ENCODE results near the gene AK5. TPM values are rescaled to one million over a fixed set of nuclear protein-coding genes. Genes with fewer than 3 reads are reported as not detected.

Gene AK5
- total RNA-seq, 1 donor from 2014 or later = not detected

GRCh38 chr1:77541162-77541545, 259.3 kb downstream of the AK5 start:
- intact Hi-C loops (cut with micrococcal nuclease) = no loop called here
- no peaks in the 10 kb centered on the region for H3K9me3 Mint-ChIP-seq
- H3K4me3 Mint-ChIP-seq = no peak overlapping the region
- no peaks in the 10 kb centered on the region for H3K36me3 Mint-ChIP-seq (ENCODE audit: low read depth)
- DNase-seq (ENCODE audit: low spot score) = no peak
- H3K27ac Mint-ChIP-seq = no peak overlapping the region
- no peaks in the 10 kb centered on the region for H3K27me3 Mint-ChIP-seq (ENCODE audit: insufficient read depth)
- H3K4me1 Mint-ChIP-seq (ENCODE audit: low read depth) = no peaks in the 10 kb centered on the region

- DNase-seq (ENCODE audit: low spot score) = no peak
- no peaks in the 10 kb centered on the region for H3K27me3 Mint-ChIP-seq (ENCODE audit: insufficient read depth)
- intact Hi-C loops (cut with micrococcal nuclease) = no loop called here
- no peaks in the 10 kb centered on the region for H3K36me3 Mint-ChIP-seq (ENCODE audit: low read depth)
- no peak overlapping the region for H3K27ac Mint-ChIP-seq
- no peaks in the 10 kb centered on the region for H3K9me3 Mint-ChIP-seq
- no peak overlapping the region for H3K4me3 Mint-ChIP-seq
- no peaks in the 10 kb centered on the region for H3K4me1 Mint-ChIP-seq (ENCODE audit: low read depth)
These were observed 261.1 kb downstream of the AK5 start for GRCh38 chr1:77542813-77543420.

GRCh38 chr1:77543822-77544448, 262.1 kb downstream of the AK5 start:
- H3K27me3 Mint-ChIP-seq (ENCODE audit: insufficient read depth) = no peaks in the 10 kb centered on the region
- H3K4me1 Mint-ChIP-seq (ENCODE audit: low read depth) = no peaks in the 10 kb centered on the region
- H3K4me3 Mint-ChIP-seq = no peak overlapping the region
- intact Hi-C loops (cut with micrococcal nuclease) = no loop called here
- H3K36me3 Mint-ChIP-seq (ENCODE audit: low read depth) = no peaks in the 10 kb centered on the region
- DNase-seq (ENCODE audit: low spot score) = no peak
- H3K27ac Mint-ChIP-seq = no peak overlapping the region
- no peaks in the 10 kb centered on the region for H3K9me3 Mint-ChIP-seq

- intact Hi-C loops (cut with micrococcal nuclease) = no loop called here
- H3K36me3 Mint-ChIP-seq (ENCODE audit: low read depth) = no peaks in the 10 kb centered on the region
These were observed 263.0 kb downstream of the AK5 start for GRCh38 chr1:77544845-77545244.

DNA sequence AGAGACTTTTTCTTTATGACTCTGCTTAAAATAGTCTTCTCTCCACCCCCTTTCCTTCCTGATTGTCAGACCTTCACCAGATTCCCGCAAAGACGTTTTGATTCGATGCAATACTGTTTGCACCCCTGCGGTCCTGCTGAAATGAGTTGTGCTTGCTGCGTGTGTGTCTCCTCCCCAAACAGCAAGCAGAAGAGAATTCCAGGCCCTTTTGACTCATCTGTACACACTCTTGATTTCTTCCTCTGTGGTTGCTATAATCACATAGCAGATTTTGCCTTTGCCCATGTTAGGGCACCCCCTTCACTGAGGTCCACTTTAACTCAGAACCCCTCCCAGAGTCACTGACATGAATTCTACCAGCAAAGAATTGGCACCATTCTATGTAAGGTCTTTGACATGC, 264.2 kb downstream of the AK5 start:
- Mint-ChIP-seq H3K36me3 (ENCODE audit: low read depth) (no peaks in the 10 kb centered on the region), H3K27ac (no peak overlapping the region), H3K9me3 (no peaks in the 10 kb centered on the region), H3K4me1 (ENCODE audit: low read depth) (no peaks in the 10 kb centered on the region), H3K4me3 (no peak overlapping the region), H3K27me3 (ENCODE audit: insufficient read depth) (no peaks in the 10 kb centered on the region)
- intact Hi-C loops (cut with micrococcal nuclease) = no loop called here
- DNase-seq (ENCODE audit: low spot score) = no peak

More at GRCh38 chr1:77544845-77545244, 263.0 kb downstream of the AK5 start:
- Mint-ChIP-seq H3K27ac (no peak overlapping the region), H3K27me3 (ENCODE audit: insufficient read depth) (no peaks in the 10 kb centered on the region), H3K9me3 (no peaks in the 10 kb centered on the region), H3K4me3 (no peak overlapping the region), H3K4me1 (ENCODE audit: low read depth) (no peaks in the 10 kb centered on the region)
- no peak for DNase-seq (ENCODE audit: low spot score)

DNA sequence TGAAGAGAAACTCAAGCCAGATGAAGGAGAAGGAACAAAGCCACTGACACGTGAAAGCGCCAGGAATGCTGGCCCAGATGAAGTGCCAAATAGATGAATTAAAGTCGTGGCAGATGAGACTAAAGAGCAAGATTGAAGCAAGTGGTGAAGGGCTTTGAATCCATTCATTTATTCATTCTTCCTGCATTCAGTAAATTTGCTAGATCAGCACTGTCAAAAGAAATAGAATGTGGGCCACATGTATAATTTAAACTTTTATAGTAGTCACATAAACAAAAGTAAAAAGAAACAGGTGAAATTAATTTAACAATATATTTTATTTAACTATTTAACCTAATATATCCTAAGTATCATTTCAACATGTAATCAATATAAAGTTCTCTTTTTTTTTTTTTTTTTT, 265.1 kb downstream of the AK5 start:
- intact Hi-C loops (cut with micrococcal nuclease) = no loop called here
- no peaks in the 10 kb centered on the region for H3K36me3 Mint-ChIP-seq (ENCODE audit: low read depth)
- no peak for DNase-seq (ENCODE audit: low spot score)
- no peak overlapping the region for H3K4me3 Mint-ChIP-seq
- H3K9me3 Mint-ChIP-seq = no peaks in the 10 kb centered on the region
- peaks cover 2% of the 10 kb centered on the region for H3K27me3 Mint-ChIP-seq (ENCODE audit: insufficient read depth)
- no peaks in the 10 kb centered on the region for H3K4me1 Mint-ChIP-seq (ENCODE audit: low read depth)
- H3K27ac Mint-ChIP-seq = no peak overlapping the region

DNA sequence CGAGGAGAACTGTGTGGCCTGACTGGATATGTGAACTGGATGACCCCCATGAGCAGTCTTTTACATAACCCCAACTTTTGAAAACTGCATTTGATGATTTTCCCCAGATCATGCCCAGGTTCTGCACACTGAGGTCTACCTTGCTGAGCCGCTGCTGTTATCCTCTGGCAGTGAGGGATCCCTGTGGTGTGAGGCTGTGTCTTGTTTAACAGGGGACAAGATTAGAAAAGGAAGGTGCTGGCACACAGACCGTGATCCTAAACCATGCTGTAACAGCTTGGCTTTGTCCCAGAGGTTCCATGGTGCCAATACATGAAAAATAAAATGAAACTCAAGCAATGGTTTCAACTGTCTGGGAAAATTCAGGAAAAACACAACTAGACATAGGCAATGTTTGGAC, 266.5 kb downstream of the AK5 start:
- Mint-ChIP-seq H3K27ac (no peak overlapping the region), H3K27me3 (ENCODE audit: insufficient read depth) (peaks cover 2% of the 10 kb centered on the region), H3K4me1 (ENCODE audit: low read depth) (no peaks in the 10 kb centered on the region), H3K9me3 (no peaks in the 10 kb centered on the region), H3K4me3 (no peak overlapping the region), H3K36me3 (ENCODE audit: low read depth) (no peaks in the 10 kb centered on the region)
- DNase-seq (ENCODE audit: low spot score) = no peak
- intact Hi-C loops (cut with micrococcal nuclease) = no loop called here

DNA sequence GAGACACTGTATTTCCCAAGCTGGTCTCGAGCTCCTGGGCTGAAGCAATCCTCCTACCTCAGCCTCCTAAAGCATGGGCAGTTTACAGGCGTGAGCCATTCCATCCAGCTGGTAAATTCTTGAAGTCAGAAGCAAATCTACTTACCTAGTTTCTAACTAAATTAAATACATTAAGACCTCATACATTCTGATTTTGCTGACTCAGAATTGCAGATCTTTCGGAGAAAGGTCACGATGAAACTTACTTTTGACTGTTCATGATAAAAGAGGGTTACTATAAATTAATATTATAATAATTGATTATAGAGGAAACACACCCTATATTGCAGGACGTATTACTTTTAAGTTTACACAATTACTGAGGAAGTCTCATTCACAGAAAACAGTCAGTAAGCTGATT, 268.3 kb downstream of the AK5 start:
- no peaks in the 10 kb centered on the region for H3K36me3 Mint-ChIP-seq (ENCODE audit: low read depth)
- intact Hi-C loops (cut with micrococcal nuclease) = no loop called here
- H3K4me1 Mint-ChIP-seq (ENCODE audit: low read depth) = no peaks in the 10 kb centered on the region
- H3K9me3 Mint-ChIP-seq = no peaks in the 10 kb centered on the region
- H3K4me3 Mint-ChIP-seq = no peak overlapping the region
- peaks cover 2% of the 10 kb centered on the region for H3K27me3 Mint-ChIP-seq (ENCODE audit: insufficient read depth)
- no peak overlapping the region for H3K27ac Mint-ChIP-seq
- DNase-seq (ENCODE audit: low spot score) = no peak

- DNase-seq (ENCODE audit: low spot score) = no peak
- Mint-ChIP-seq H3K36me3 (ENCODE audit: low read depth) (no peaks in the 10 kb centered on the region), H3K27me3 (ENCODE audit: insufficient read depth) (peaks cover 2% of the 10 kb centered on the region), H3K4me3 (no peak overlapping the region), H3K9me3 (no peaks in the 10 kb centered on the region), H3K27ac (no peak overlapping the region), H3K4me1 (ENCODE audit: low read depth) (no peaks in the 10 kb centered on the region)
- intact Hi-C loops (cut with micrococcal nuclease) = no loop called here
These were observed 270.8 kb downstream of the AK5 start for GRCh38 chr1:77552626-77553025.

DNA sequence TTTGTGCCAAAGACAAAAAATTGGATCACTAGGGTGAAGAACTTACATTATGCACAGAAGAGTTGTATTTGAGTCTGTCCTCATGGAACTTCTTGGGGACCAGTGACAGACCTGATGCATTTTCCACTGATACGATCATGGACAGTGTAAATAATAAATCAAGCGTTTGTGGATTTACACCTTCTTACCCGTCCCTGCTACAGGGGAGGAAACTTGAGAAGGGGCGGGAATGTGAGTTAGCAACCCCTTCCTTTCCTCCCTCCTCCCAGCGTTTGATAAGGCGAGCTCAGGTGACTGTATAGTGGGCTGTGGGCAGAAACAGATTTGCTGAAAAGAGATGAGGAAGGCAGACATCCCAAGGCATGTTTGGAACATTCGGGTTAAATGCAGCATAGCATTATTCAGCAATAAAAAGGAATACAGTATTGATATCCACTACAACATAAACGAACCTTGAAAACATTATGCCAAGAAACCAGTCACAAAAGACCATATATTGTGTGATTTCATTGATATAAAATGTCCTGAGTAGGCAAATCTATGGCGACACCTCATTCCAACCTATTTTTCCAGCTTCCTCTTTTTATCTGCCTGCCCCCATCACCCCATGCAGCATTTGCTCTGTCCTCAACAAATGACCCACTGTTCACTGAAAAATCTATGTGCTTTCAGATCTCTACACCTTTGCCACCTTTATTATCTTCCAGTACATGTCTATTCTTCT, 271.9 kb downstream of the AK5 start:
- intact Hi-C loops (cut with micrococcal nuclease) = no loop called here
- H3K36me3 Mint-ChIP-seq (ENCODE audit: low read depth) = no peaks in the 10 kb centered on the region
- H3K4me3 Mint-ChIP-seq = no peak overlapping the region

GRCh38 chr1:77556045-77556444, 274.2 kb downstream of the AK5 start:
- intact Hi-C loops (cut with micrococcal nuclease) = no loop called here
- Mint-ChIP-seq H3K4me1 (ENCODE audit: low read depth) (no peaks in the 10 kb centered on the region), H3K36me3 (ENCODE audit: low read depth) (peaks cover 2% of the 10 kb centered on the region), H3K27me3 (ENCODE audit: insufficient read depth) (peaks cover 2% of the 10 kb centered on the region), H3K9me3 (no peaks in the 10 kb centered on the region), H3K27ac (no peak overlapping the region), H3K4me3 (no peak overlapping the region)
- DNase-seq (ENCODE audit: low spot score) = no peak

More for the DNA sequence above, 271.9 kb downstream of the AK5 start:
- no peaks in the 10 kb centered on the region for H3K9me3 Mint-ChIP-seq
- peaks cover 2% of the 10 kb centered on the region for H3K27me3 Mint-ChIP-seq (ENCODE audit: insufficient read depth)
- no peak overlapping the region for H3K27ac Mint-ChIP-seq
- H3K4me1 Mint-ChIP-seq (ENCODE audit: low read depth) = no peaks in the 10 kb centered on the region
- DNase-seq (ENCODE audit: low spot score) = no peak

- H3K4me3 Mint-ChIP-seq = no peak overlapping the region
- DNase-seq (ENCODE audit: low spot score) = no peak
- H3K36me3 Mint-ChIP-seq (ENCODE audit: low read depth) = peaks cover 5% of the 10 kb centered on the region
- no peaks in the 10 kb centered on the region for H3K27me3 Mint-ChIP-seq (ENCODE audit: insufficient read depth)
- H3K4me1 Mint-ChIP-seq (ENCODE audit: low read depth) = no peaks in the 10 kb centered on the region
- no peaks in the 10 kb centered on the region for H3K9me3 Mint-ChIP-seq
- H3K27ac Mint-ChIP-seq = no peak overlapping the region
- intact Hi-C loops (cut with micrococcal nuclease) = no loop called here
These were observed 275.2 kb downstream of the AK5 start for GRCh38 chr1:77557053-77557452.

GRCh38 chr1:77558591-77559164, 276.9 kb downstream of the AK5 start:
- Mint-ChIP-seq H3K4me1 (ENCODE audit: low read depth) (no peaks in the 10 kb centered on the region), H3K27ac (no peak overlapping the region), H3K27me3 (ENCODE audit: insufficient read depth) (no peaks in the 10 kb centered on the region), H3K36me3 (ENCODE audit: low read depth) (peaks cover 5% of the 10 kb centered on the region), H3K4me3 (no peak overlapping the region), H3K9me3 (no peaks in the 10 kb centered on the region)
- intact Hi-C loops (cut with micrococcal nuclease) = no loop called here
- no peak for DNase-seq (ENCODE audit: low spot score)
